Measurements from ENCODE around the gene TRAPPC10. TPM values are rescaled to one million over a fixed set of nuclear protein-coding genes. Genes with fewer than 3 reads are reported as not detected.
A peak's percentile ranks its signal among the peaks of the same experiment; 100 is the strongest.

The TRAPPC10 gene
- total RNA-seq, 2 experiments from 2014 or later = 98.1 to 101 TPM

DNA sequence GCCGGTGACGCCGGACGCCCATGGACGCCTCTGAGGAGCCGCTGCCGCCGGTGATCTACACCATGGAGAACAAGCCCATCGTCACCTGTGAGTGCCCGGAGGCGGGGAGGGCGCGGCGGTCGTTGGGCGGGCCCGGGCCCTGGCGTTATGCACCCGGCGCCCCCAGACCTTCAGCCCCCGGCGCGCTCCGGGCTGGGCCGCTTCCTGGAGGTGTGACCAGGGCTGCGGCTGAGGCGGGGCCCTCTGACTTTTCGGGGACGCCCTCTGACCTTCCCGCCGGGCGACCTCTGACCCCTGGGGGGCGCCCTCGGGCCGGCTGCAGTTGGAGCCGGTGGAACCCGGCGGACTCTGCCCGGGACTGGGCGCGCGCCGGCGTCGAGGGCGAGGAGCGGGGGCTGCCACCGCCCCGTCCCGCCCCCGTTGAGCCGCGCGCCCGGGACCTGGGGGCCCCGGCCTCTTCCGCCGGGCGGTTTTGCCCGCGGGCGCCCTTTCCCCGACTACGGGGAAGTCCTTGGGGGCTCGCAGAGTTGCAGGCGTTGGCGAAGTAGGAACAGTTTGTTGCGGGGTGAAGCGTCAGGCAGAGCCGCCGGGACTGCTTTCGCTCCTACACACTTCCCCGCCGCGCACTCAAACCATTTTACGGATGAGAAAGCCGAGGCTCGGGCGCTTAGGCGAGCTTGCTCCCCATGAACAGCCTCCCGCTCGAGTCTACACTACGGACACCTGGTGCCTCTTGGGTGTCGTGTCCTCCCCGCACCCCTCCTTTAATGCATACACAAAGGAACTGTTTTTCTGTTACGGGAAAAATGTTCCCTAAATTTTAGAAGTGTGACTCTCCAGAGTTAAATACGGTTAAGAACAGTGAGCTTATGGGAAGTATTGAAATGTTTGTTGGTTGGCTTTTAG, 618 bp downstream of the TRAPPC10 start:
- H3K9me3 Mint-ChIP-seq = no peaks in the 10 kb centered on the region
- Histone ChIP-seq H3K4me3 (ENCODE audit: low read length) (peak overlapping the region; percentile 76), H3K4me1 (ENCODE audit: insufficient read depth, low read length) (peaks cover 48% of the 10 kb centered on the region), H3K27me3 (ENCODE audit: control insufficient read depth in 1 of 2, insufficient read depth in 2 of 2, low read length in 2 of 2) (no peaks in the 10 kb centered on the region), H3K36me3 (ENCODE audit: insufficient read depth, low read length) (no peaks in the 10 kb centered on the region), H3K9me3 (ENCODE audit: control insufficient read depth in 1 of 2, insufficient read depth in 1 of 2, low read length in 2 of 2) (no peaks in the 10 kb centered on the region), H3K27ac (ENCODE audit: low read depth in 1 of 2, low read length in 2 of 2) (peak overlapping the region; percentile 67 to 75)
- TF ChIP-seq, protein P1, sequence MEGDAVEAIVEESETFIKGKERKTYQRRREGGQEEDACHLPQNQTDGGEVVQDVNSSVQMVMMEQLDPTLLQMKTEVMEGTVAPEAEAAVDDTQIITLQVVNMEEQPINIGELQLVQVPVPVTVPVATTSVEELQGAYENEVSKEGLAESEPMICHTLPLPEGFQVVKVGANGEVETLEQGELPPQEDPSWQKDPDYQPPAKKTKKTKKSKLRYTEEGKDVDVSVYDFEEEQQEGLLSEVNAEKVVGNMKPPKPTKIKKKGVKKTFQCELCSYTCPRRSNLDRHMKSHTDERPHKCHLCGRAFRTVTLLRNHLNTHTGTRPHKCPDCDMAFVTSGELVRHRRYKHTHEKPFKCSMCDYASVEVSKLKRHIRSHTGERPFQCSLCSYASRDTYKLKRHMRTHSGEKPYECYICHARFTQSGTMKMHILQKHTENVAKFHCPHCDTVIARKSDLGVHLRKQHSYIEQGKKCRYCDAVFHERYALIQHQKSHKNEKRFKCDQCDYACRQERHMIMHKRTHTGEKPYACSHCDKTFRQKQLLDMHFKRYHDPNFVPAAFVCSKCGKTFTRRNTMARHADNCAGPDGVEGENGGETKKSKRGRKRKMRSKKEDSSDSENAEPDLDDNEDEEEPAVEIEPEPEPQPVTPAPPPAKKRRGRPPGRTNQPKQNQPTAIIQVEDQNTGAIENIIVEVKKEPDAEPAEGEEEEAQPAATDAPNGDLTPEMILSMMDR (IDR thresholded peaks at IDR 0.05) = no peak
- H3K36me3 Mint-ChIP-seq (ENCODE audit: low read depth) = peaks cover 19% of the 10 kb centered on the region
- DNase-seq (peak; percentile 57 to 89 (median 76)), ATAC-seq (ENCODE audit: poor library complexity) (peak; percentile 67)
- peak overlapping the region; percentile 92 for H3K4me3 Mint-ChIP-seq
- H3K27ac Mint-ChIP-seq = peak overlapping the region; percentile 94
- peaks cover 50% of the 10 kb centered on the region for H3K4me1 Mint-ChIP-seq (ENCODE audit: low read depth)
- H3K27me3 Mint-ChIP-seq = no peaks in the 10 kb centered on the region
- intact Hi-C loops (cut with DNase I, micrococcal nuclease) = loop anchor here (1.0 to 5.0 kb wide), 5 partner anchors 9 to 1120 kb away; partner anchors contain the start of gene NDUFV3 (in 1 of the 2)
- ChIA-PET POLR2A (interaction anchor here (0.7 to 4.4 kb wide), 14 partner anchors 11 to 1038 kb away, joined by 3 to 42 read pairs (median 4); partner anchors contain the start of genes CFAP410 and PKNOX1), CTCF (interaction anchor here (0.6 to 2.2 kb wide), 10 partner anchors 9 to 223 kb away, joined by 3 to 9 read pairs (median 4); partner anchors contain the start of gene RRP1)

DNA sequence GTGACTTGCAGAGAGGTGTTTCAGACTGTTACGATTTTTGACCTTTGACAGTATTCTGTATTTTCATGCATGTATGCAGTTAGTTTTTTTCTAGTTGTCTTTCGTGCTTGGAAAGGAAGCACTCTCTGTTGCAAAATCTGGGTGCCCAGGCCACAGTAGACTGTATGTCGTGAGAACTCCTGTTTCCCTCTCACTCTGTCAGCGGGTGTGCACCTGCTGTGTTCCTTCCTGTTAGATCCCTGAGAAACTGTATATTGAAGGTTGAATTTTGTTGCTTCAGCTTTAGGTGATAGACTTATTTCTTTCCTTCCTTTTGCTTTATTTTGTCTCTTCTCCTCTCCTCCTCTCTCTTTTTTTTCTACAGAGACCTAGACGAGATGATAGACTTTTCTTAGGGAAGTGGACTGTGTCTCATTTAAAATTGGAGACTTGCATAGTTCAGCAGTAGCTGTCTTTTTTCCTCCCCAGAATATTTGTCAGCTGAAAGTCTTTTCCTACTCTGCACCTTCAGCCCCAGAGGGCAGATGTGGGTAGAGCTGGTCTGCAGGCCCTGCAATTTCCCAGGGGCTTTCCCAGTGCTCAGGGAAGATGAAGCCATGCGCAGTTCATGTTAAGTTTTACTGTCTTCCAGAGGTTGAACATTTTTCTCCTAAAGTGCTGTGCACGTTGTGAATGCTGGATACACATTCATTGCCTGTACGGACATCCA, 1.4 kb downstream of the TRAPPC10 start:
- ATAC-seq (ENCODE audit: poor library complexity) = peak; percentile 40
- Mint-ChIP-seq H3K36me3 (ENCODE audit: low read depth) (peaks cover 19% of the 10 kb centered on the region), H3K27ac (peak overlapping the region; percentile 94), H3K4me1 (ENCODE audit: low read depth) (peaks cover 58% of the 10 kb centered on the region), H3K4me3 (peak overlapping the region; percentile 92), H3K27me3 (no peaks in the 10 kb centered on the region), H3K9me3 (no peaks in the 10 kb centered on the region)
- TF ChIP-seq, protein P1 (IDR thresholded peaks at IDR 0.05) = no peak
- Histone ChIP-seq H3K4me3 (ENCODE audit: low read length) (peak overlapping the region; percentile 76), H3K27ac (ENCODE audit: low read depth in 1 of 2, low read length in 2 of 2) (peak overlapping the region; percentile 60 to 75), H3K36me3 (ENCODE audit: insufficient read depth, low read length) (no peaks in the 10 kb centered on the region), H3K9me3 (ENCODE audit: control insufficient read depth in 1 of 2, insufficient read depth in 1 of 2, low read length in 2 of 2) (no peaks in the 10 kb centered on the region), H3K4me1 (ENCODE audit: insufficient read depth, low read length) (peaks cover 55% of the 10 kb centered on the region), H3K27me3 (ENCODE audit: control insufficient read depth in 1 of 2, insufficient read depth in 2 of 2, low read length in 2 of 2) (no peaks in the 10 kb centered on the region)
- intact Hi-C loops (cut with DNase I, micrococcal nuclease) = loop anchor here (1.0 to 5.0 kb wide), 5 partner anchors 8 to 1121 kb away; partner anchors contain the start of gene NDUFV3 (in 1 of the 2)
- ChIA-PET POLR2A (interaction anchor here (0.7 to 4.4 kb wide), 11 partner anchors 11 to 1039 kb away, joined by 3 to 42 read pairs (median 6); partner anchors contain the start of genes CFAP410 and PKNOX1), CTCF (interaction anchor here (0.6 to 2.2 kb wide), 12 partner anchors 9 to 224 kb away, joined by 3 to 9 read pairs (median 4); partner anchors contain the start of gene RRP1)
- DNase-seq = peak in 9 of 14 experiments; percentile 11 to 81 (median 34)

DNA sequence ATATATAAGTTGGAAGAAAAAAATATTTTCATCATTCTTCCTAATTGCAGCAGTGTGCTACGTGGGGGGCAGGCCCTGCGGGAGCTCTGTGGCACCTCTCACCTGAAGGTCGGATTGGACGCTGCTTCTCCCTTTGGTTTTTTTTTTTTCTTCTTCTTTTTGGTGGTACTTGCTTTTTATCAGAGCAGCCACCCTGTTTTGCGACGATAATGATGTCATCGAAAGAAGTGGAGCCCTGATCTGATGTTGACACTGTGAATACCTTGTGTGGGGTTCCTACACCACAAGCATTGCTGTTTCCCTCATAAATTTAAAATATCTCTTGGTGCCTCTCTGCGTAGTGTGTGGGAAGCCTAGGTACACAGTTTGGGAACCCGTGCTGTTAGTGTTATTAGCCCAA, 5.5 kb downstream of the TRAPPC10 start:
- Histone ChIP-seq H3K27me3 (ENCODE audit: control insufficient read depth in 1 of 2, insufficient read depth in 2 of 2, low read length in 2 of 2) (no peaks in the 10 kb centered on the region), H3K36me3 (ENCODE audit: insufficient read depth, low read length) (no peaks in the 10 kb centered on the region), H3K27ac (ENCODE audit: low read depth in 1 of 2, low read length in 2 of 2) (no peak overlapping the region), H3K4me3 (ENCODE audit: low read length) (no peak overlapping the region), H3K9me3 (ENCODE audit: control insufficient read depth in 1 of 2, insufficient read depth in 1 of 2, low read length in 2 of 2) (no peaks in the 10 kb centered on the region), H3K4me1 (ENCODE audit: insufficient read depth, low read length) (peaks cover 75% of the 10 kb centered on the region)
- TF ChIP-seq, protein P1 (IDR thresholded peaks at IDR 0.05) = no peak
- Mint-ChIP-seq H3K4me1 (ENCODE audit: low read depth) (peaks cover 86% of the 10 kb centered on the region), H3K9me3 (no peaks in the 10 kb centered on the region), H3K36me3 (ENCODE audit: low read depth) (peaks cover 17% of the 10 kb centered on the region), H3K27ac (peak overlapping the region; percentile 81), H3K27me3 (no peaks in the 10 kb centered on the region), H3K4me3 (peak overlapping the region; percentile 5)
- ChIA-PET CTCF (interaction anchor here (0.9 to 1.7 kb wide), 2 partner anchors 42 to 68 kb away, joined by 3 to 4 read pairs; no protein-coding TSS in a partner anchor), POLR2A (interaction anchor here (1.2 kb wide), 1 partner anchor 66 kb away, joined by 4 read pairs; no protein-coding TSS in a partner anchor)
- intact Hi-C loops (cut with DNase I, micrococcal nuclease) = loop anchor here in 1 of 2 experiments (2.0 kb wide), 1 partner anchor 61 kb away; no protein-coding TSS in a partner anchor
- ATAC-seq (ENCODE audit: poor library complexity) (no peak), DNase-seq (no peak)
